ENCODE data around the gene NLGN3.

Gene NLGN3

GRCh38 chrX:71107245-71107644 is 37.4 kb upstream of the NLGN3 start:
- Mint-ChIP-seq H3K4me3 (no peak overlapping the region), H3K27me3 (no peaks in the 10 kb centered on the region), H3K4me1 (ENCODE audit: low read depth) (peaks cover 89% of the 10 kb centered on the region), H3K9me3 (no peaks in the 10 kb centered on the region), H3K36me3 (ENCODE audit: low read depth) (peaks cover 36% of the 10 kb centered on the region), H3K27ac (no peak overlapping the region)
- intact Hi-C loops (cut with micrococcal nuclease): no loop called here

GRCh38 chrX:71107762-71108360 is 36.8 kb upstream of the NLGN3 start:
- intact Hi-C loops (cut with micrococcal nuclease): no loop called here
- Mint-ChIP-seq H3K36me3 (ENCODE audit: low read depth) (peaks cover 36% of the 10 kb centered on the region), H3K27ac (peak overlapping the region; percentile 37), H3K4me3 (no peak overlapping the region), H3K4me1 (ENCODE audit: low read depth) (peaks cover 89% of the 10 kb centered on the region), H3K27me3 (no peaks in the 10 kb centered on the region), H3K9me3 (no peaks in the 10 kb centered on the region)

GRCh38 chrX:71109051-71109450 is 35.6 kb upstream of the NLGN3 start:
- Mint-ChIP-seq H3K27me3 (no peaks in the 10 kb centered on the region), H3K4me1 (ENCODE audit: low read depth) (peaks cover 81% of the 10 kb centered on the region), H3K27ac (no peak overlapping the region), H3K4me3 (peak overlapping the region; percentile 42), H3K36me3 (ENCODE audit: low read depth) (peaks cover 36% of the 10 kb centered on the region), H3K9me3 (no peaks in the 10 kb centered on the region)
- intact Hi-C loops (cut with micrococcal nuclease): no loop called here

GRCh38 chrX:71111141-71111843 is 33.3 kb upstream of the NLGN3 start, which contains the start of gene IL2RG:
Gene IL2RG, minus strand, starts transcription at chrX:71111577. Its CDS starts 38 bp downstream, at chrX:71111539.
- Mint-ChIP-seq H3K9me3 (no peaks in the 10 kb centered on the region), H3K36me3 (ENCODE audit: low read depth) (peaks cover 35% of the 10 kb centered on the region), H3K27ac (peak within 1 kb of the TSS; percentile 88), H3K4me1 (ENCODE audit: low read depth) (peaks cover 66% of the 10 kb centered on the region), H3K4me3 (peak within 1 kb of the TSS; percentile 77), H3K27me3 (no peaks in the 10 kb centered on the region)
- intact Hi-C loops (cut with micrococcal nuclease): no loop called here

- Mint-ChIP-seq H3K9me3 (no peaks in the 10 kb centered on the region), H3K4me3 (peak overlapping the region; percentile 77), H3K36me3 (ENCODE audit: low read depth) (peaks cover 30% of the 10 kb centered on the region), H3K4me1 (ENCODE audit: low read depth) (peaks cover 60% of the 10 kb centered on the region), H3K27ac (peak overlapping the region; percentile 88), H3K27me3 (no peaks in the 10 kb centered on the region)
- intact Hi-C loops (cut with micrococcal nuclease): no loop called here
Measured at GRCh38 chrX:71111921-71112431, 32.7 kb upstream of the NLGN3 start.

- Mint-ChIP-seq H3K36me3 (ENCODE audit: low read depth) (peaks cover 36% of the 10 kb centered on the region), H3K9me3 (no peaks in the 10 kb centered on the region), H3K4me1 (ENCODE audit: low read depth) (peaks cover 6% of the 10 kb centered on the region), H3K4me3 (no peak overlapping the region), H3K27ac (no peak overlapping the region), H3K27me3 (no peaks in the 10 kb centered on the region)
- intact Hi-C loops (cut with micrococcal nuclease): no loop called here
Measured at GRCh38 chrX:71117358-71117757, 27.3 kb upstream of the NLGN3 start.

- no peaks in the 10 kb centered on the region for H3K27me3 Mint-ChIP-seq
- peak within 1 kb of the TSS; percentile 86 for H3K4me3 Mint-ChIP-seq
- H3K4me1 Mint-ChIP-seq (ENCODE audit: low read depth): peaks cover 7% of the 10 kb centered on the region
- H3K36me3 Mint-ChIP-seq (ENCODE audit: low read depth): peaks cover 45% of the 10 kb centered on the region
- no peaks in the 10 kb centered on the region for H3K9me3 Mint-ChIP-seq
- peak within 1 kb of the TSS; percentile 95 for H3K27ac Mint-ChIP-seq
- intact Hi-C loops (cut with micrococcal nuclease): no loop called here
Measured at GRCh38 chrX:71118032-71118984, 26.3 kb upstream of the NLGN3 start, which contains the start of gene MED12. Gene MED12, plus strand, starts transcription at chrX:71118596. Its CDS starts 159 bp downstream, at chrX:71118755.

GRCh38 chrX:71118985-71119535 is 25.6 kb upstream of the NLGN3 start:
- H3K27ac Mint-ChIP-seq: peak overlapping the region; percentile 95
- intact Hi-C loops (cut with micrococcal nuclease): no loop called here
- peaks cover 5% of the 10 kb centered on the region for H3K4me1 Mint-ChIP-seq (ENCODE audit: low read depth)
- no peaks in the 10 kb centered on the region for H3K27me3 Mint-ChIP-seq
- H3K9me3 Mint-ChIP-seq: no peaks in the 10 kb centered on the region
- peaks cover 53% of the 10 kb centered on the region for H3K36me3 Mint-ChIP-seq (ENCODE audit: low read depth)
- peak overlapping the region; percentile 86 for H3K4me3 Mint-ChIP-seq

- peaks cover 100% of the 10 kb centered on the region for H3K36me3 Mint-ChIP-seq (ENCODE audit: low read depth)
- peaks cover 30% of the 10 kb centered on the region for H3K4me1 Mint-ChIP-seq (ENCODE audit: low read depth)
- H3K27ac Mint-ChIP-seq: peak overlapping the region; percentile 67
- no peaks in the 10 kb centered on the region for H3K27me3 Mint-ChIP-seq
- no peaks in the 10 kb centered on the region for H3K9me3 Mint-ChIP-seq
- H3K4me3 Mint-ChIP-seq: no peak overlapping the region
- intact Hi-C loops (cut with micrococcal nuclease): loop anchor here (5.0 kb wide), 1 partner anchor 131 kb away; no protein-coding TSS in a partner anchor
Measured at GRCh38 chrX:71128166-71128833, 16.3 kb upstream of the NLGN3 start.

- Mint-ChIP-seq H3K36me3 (ENCODE audit: low read depth) (peaks cover 100% of the 10 kb centered on the region), H3K27ac (peak overlapping the region; percentile 67), H3K4me3 (no peak overlapping the region), H3K4me1 (ENCODE audit: low read depth) (peaks cover 30% of the 10 kb centered on the region), H3K9me3 (no peaks in the 10 kb centered on the region), H3K27me3 (no peaks in the 10 kb centered on the region)
- intact Hi-C loops (cut with micrococcal nuclease): loop anchor here (1.0 to 5.0 kb wide), 3 partner anchors 31 to 159 kb away; no protein-coding TSS in a partner anchor
Measured at GRCh38 chrX:71128915-71129765, 15.5 kb upstream of the NLGN3 start.

GRCh38 chrX:71131510-71131909 is 13.1 kb upstream of the NLGN3 start:
- H3K9me3 Mint-ChIP-seq: no peaks in the 10 kb centered on the region
- H3K4me3 Mint-ChIP-seq: no peak overlapping the region
- intact Hi-C loops (cut with micrococcal nuclease): no loop called here
- H3K4me1 Mint-ChIP-seq (ENCODE audit: low read depth): peaks cover 24% of the 10 kb centered on the region
- peaks cover 100% of the 10 kb centered on the region for H3K36me3 Mint-ChIP-seq (ENCODE audit: low read depth)
- no peaks in the 10 kb centered on the region for H3K27me3 Mint-ChIP-seq
- H3K27ac Mint-ChIP-seq: no peak overlapping the region

GRCh38 chrX:71140440-71140839 is 4.2 kb upstream of the NLGN3 start:
- H3K36me3 Mint-ChIP-seq (ENCODE audit: low read depth): peaks cover 79% of the 10 kb centered on the region
- H3K4me1 Mint-ChIP-seq (ENCODE audit: low read depth): peaks cover 33% of the 10 kb centered on the region
- no peak overlapping the region for H3K4me3 Mint-ChIP-seq
- no peaks in the 10 kb centered on the region for H3K9me3 Mint-ChIP-seq
- H3K27me3 Mint-ChIP-seq: no peaks in the 10 kb centered on the region
- intact Hi-C loops (cut with micrococcal nuclease): no loop called here
- no peak overlapping the region for H3K27ac Mint-ChIP-seq

Data from dendritic cell treated with granulocyte-macrophage colony-stimulating factor and Interleukin-4, amounts not matched to agents 40 ng/mL and 50 ng/mL, for 4 days (primary cell).